Nephron progenitor cell (in vitro differentiated cells): ENCODE measurements around the gene DOK7.

ENCODE experiments used
- DNase-seq: peaks from one replicate; pipeline ENCODE4 v3.0.0; 2021
- H3K27ac Mint-ChIP-seq: 2 replicates; pipeline ENCODE4 v1.8.0; 2021; ENCODE audit warnings: mild to moderate bottlenecking, moderate library complexity, mixed read lengths
- H3K27me3 Mint-ChIP-seq: 2 replicates; pipeline ENCODE4 v1.8.0; 2021; ENCODE audit warnings: mild to moderate bottlenecking, low read depth, mixed read lengths; ENCODE audit not compliant: poor library complexity
- H3K36me3 Mint-ChIP-seq: 2 replicates; pipeline ENCODE4 v1.8.0; 2021; ENCODE audit warnings: low read depth, mixed read lengths
- H3K4me1 Mint-ChIP-seq: 2 replicates; pipeline ENCODE4 v1.8.0; 2021; ENCODE audit warnings: mixed read lengths
- H3K4me3 Mint-ChIP-seq: 2 replicates; pipeline ENCODE4 v1.8.0; 2021; ENCODE audit warnings: mild to moderate bottlenecking, moderate library complexity, mixed read lengths
- H3K9me3 Mint-ChIP-seq: 2 replicates; pipeline ENCODE4 v1.8.0; 2021; ENCODE audit warnings: mild to moderate bottlenecking, moderate library complexity, mixed read lengths
- CTCF ChIP-seq: fragments of 200-600 bp; sonication (generic); IDR thresholded peaks from 2 replicates; pipeline ENCODE4 v1.5.0; 2021; ENCODE audit warnings: antibody characterized with exemption

DOK7 gene

DNA sequence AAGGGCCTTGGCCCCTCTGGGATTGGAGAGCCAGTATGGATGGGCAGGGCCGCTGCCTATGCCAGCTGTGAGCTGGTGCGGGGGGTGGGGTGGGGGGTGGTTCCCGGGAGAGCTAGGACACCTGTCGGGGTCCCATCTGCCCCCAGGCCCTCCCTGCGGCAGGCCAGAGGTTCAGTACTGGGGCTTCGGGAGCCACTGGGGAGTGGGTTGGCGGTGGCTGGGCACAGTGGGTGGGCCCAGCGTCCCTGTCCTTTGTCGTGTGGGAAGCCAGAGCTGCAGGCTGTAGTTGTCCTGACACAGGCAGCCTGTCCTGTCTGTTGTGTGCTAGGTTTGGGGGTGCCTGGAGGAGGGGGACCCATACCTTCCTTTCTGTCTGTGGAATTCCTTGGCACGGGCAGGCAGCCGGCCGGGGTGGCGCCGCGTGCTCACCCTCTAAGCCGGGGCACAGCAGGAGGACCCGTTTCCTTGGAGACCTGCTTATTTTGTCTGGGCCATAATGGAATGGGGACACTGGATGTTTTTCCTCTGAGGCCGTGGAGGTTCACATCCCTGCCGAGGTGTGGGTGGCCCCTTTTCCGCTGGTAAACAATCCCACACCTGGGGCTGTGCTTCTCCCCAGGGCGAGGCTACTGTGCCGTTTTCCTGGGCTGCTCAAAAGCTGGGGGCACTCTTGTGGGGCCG, 14.8 kb downstream of the DOK7 start:
- peaks cover 9% of the 10 kb centered on the region for H3K4me1 Mint-ChIP-seq
- no peaks in the 10 kb centered on the region for H3K9me3 Mint-ChIP-seq
- TF ChIP-seq CTCF, result no peak
- no peak overlapping the region for H3K4me3 Mint-ChIP-seq
- H3K27me3 Mint-ChIP-seq, result peaks cover 5% of the 10 kb centered on the region
- no peaks in the 10 kb centered on the region for H3K36me3 Mint-ChIP-seq
- H3K27ac Mint-ChIP-seq, result no peak overlapping the region
- DNase-seq, result no peak

GRCh38 chr4:3478446-3479357, 15.6 kb downstream of the DOK7 start:
- H3K4me3 Mint-ChIP-seq, result no peak overlapping the region
- H3K27me3 Mint-ChIP-seq, result peaks cover 10% of the 10 kb centered on the region
- H3K4me1 Mint-ChIP-seq, result peaks cover 9% of the 10 kb centered on the region
- H3K27ac Mint-ChIP-seq, result no peak overlapping the region
- no peak for DNase-seq
- TF ChIP-seq CTCF, result no peak
- H3K36me3 Mint-ChIP-seq, result no peaks in the 10 kb centered on the region
- H3K9me3 Mint-ChIP-seq, result no peaks in the 10 kb centered on the region

GRCh38 chr4:3479358-3480101, 16.4 kb downstream of the DOK7 start:
- H3K4me3 Mint-ChIP-seq, result no peak overlapping the region
- DNase-seq, result no peak
- no peaks in the 10 kb centered on the region for H3K9me3 Mint-ChIP-seq
- no peak overlapping the region for H3K27ac Mint-ChIP-seq
- H3K4me1 Mint-ChIP-seq, result peaks cover 9% of the 10 kb centered on the region
- no peaks in the 10 kb centered on the region for H3K36me3 Mint-ChIP-seq
- no peak for TF ChIP-seq CTCF
- peaks cover 14% of the 10 kb centered on the region for H3K27me3 Mint-ChIP-seq

- Mint-ChIP-seq H3K9me3 (no peaks in the 10 kb centered on the region), H3K36me3 (no peaks in the 10 kb centered on the region), H3K27ac (no peak overlapping the region), H3K4me3 (no peak overlapping the region), H3K4me1 (peaks cover 13% of the 10 kb centered on the region), H3K27me3 (peaks cover 18% of the 10 kb centered on the region)
- peak; percentile 95 for DNase-seq
- peak; percentile 100 for TF ChIP-seq CTCF
These were observed 17.5 kb downstream of the DOK7 start for GRCh38 chr4:3480528-3481112.

GRCh38 chr4:3481113-3481531, 18.0 kb downstream of the DOK7 start:
- Mint-ChIP-seq H3K27me3 (peaks cover 18% of the 10 kb centered on the region), H3K27ac (no peak overlapping the region), H3K9me3 (no peaks in the 10 kb centered on the region), H3K4me3 (no peak overlapping the region), H3K4me1 (peaks cover 13% of the 10 kb centered on the region), H3K36me3 (no peaks in the 10 kb centered on the region)
- no peak for TF ChIP-seq CTCF
- no peak for DNase-seq
